SHP77 (cell line): ENCODE results near the gene TLN1.

Source experiments
- DNase-seq, 2 experiments: peaks; one replicate each; lab custom pipeline; 2025; lab: John Stamatoyannopoulos, UW

The TLN1 gene

GRCh38 chr9:35664531-35665470 is 67.2 kb downstream of the TLN1 start, which contains the start of gene ARHGEF39:
Gene ARHGEF39, minus strand, starts transcription at chr9:35665195. Its CDS starts 26 bp downstream, at chr9:35665169.
- DNase-seq: peak; percentile 61 to 79

- no peak for DNase-seq
Measured at GRCh38 chr9:35662437-35662836, 69.6 kb downstream of the TLN1 start.

DNA sequence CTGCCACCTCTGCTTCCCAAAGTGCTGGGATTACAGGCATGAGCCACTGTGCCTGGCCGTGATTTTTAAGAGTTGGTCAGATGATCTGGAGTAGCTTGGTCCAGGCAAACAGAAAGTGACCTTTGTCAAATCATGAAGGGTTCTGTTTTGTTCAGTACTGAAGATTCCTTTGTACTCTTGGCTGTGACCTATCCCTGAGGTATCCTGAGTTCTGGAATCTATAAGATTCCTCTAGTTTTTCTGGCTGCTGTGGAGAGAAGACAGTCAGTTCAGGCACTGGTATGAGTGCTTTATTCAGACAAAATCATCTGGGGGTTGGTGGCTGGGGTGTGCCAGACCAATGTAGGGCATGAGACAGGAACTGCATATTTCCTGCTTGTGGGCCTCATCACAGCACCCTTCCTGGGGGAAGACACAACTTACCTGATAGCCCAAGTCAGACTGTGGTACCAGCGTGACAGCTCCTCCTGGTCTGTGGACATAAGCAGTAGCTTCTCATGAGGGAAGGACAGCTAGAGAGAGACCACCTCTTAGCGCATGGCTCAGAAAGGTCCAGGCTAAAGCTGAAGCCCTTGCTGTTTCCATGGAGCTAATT is 70.1 kb downstream of the TLN1 start:
- no peak for DNase-seq

GRCh38 chr9:35660966-35661415 is 71.0 kb downstream of the TLN1 start:
- no peak for DNase-seq

GRCh38 chr9:35659340-35659739 is 72.7 kb downstream of the TLN1 start:
- DNase-seq: no peak

DNA sequence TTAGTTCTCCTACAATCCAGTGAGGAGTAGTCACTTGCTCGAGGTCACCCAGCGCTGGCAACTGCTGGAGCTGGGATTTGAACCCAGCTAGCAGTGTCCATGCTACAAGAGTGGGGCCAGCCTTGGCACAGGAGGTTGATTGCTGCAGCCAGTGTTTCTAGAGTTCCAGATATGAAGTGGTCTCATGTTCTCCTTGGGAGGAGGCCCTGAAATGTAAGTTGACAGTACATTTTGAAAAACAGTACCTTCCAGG is 73.1 kb downstream of the TLN1 start:
- DNase-seq: peak in 1 of 2 experiments; percentile 11

DNA sequence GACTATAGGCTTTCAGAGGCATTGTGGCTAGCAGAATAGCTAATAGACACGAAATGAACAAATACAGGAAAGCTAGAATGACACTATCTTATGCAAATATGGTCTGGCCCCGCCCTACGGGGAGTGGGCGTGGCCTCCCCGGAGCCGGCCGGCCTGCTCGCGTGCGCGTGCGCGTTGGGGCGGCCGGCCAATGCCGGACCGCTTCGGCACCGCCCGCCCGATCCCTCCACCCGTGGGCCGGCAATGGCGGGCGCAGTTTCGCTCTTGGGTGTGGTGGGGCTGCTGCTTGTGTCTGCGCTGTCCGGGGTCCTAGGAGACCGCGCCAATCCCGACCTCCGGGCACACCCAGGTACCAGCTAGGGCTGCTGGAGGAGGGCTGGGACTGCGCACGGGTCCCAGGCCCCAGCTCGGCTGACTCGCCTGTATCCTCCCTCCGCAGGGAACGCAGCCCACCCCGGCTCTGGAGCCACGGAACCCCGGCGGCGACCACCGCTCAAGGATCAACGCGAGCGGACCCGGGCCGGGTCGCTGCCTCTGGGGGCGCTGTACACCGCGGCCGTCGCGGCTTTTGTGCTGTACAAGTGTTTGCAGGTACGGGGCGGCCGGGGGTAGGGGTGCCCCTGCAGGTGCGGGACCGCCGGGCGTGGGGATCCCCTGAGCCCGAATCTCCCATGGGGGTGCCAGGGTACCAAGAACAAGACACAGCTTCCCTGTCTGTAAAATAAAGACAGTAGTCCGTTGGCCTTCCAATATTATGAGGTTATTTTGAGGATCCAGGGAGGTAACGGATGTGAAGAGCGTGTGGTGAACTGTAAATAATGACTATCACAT is 73.6 kb downstream of the TLN1 start, which contains the start of gene CCDC107:
Gene CCDC107 (plus strand): TSS at position 156 of the 831 bp plus-strand sequence. CDS start 88 bp downstream, at position 244.
- peak in 1 of 2 experiments; percentile 50 for DNase-seq

GRCh38 chr9:35657546-35658136 is 74.4 kb downstream of the TLN1 start, which contains the start of gene RMRP:
Gene RMRP, minus strand, starts transcription at chr9:35658019.
- DNase-seq: peak; percentile 87 to 93

DNA sequence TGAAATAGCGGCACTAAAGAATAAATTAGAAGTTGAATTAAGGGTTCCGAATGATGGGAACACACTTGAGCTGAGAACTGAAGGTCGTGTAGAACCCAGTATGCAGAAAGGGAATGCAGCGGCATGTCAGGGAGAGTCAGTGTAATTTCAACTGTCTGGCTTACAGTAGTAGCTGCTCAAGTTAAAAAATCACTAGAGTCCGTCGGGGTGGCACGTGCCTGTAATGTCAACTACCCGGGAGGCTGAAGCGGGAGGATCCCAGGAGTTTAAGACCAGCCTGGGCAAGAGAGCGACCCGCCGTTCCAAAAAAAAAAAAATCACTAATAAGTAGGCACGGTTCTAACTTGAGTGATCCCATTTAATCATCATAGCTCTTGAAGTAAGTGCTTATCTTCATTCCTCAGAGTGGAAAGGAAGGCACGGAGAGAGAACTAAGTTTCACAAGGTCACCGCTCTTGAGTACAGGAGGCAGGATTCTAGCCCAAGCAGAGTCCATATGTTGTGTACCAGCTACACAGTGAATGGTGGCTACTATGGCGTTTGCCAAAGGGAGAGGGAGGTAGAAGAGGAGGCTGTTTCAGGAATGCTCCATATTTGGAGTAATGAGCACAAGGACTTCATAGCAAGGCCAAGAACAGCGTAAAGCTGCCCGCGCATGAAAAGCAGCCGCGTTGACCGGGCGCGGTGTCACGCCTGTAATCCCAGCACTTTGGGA is 75.0 kb downstream of the TLN1 start:
- no peak for DNase-seq

DNA sequence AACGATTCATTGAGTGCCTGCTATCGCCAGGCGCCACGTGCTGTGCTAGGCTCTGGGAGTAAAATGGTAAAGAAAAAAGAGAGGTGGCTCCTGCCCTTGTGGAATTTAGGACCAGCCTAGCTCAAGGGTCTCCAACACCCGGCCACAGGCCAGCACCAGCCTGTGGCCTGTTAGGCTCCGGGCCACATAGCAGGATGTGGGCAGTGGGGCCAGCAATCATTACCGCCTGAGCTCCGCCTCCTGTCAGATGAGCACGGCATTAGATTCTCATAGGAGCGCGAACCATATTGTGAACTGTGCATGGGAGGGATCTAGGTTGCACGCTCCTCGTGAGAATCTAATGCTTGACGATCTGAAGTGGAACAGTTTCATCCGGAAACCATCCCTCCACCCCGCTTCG is 75.6 kb downstream of the TLN1 start:
- DNase-seq: no peak

DNA sequence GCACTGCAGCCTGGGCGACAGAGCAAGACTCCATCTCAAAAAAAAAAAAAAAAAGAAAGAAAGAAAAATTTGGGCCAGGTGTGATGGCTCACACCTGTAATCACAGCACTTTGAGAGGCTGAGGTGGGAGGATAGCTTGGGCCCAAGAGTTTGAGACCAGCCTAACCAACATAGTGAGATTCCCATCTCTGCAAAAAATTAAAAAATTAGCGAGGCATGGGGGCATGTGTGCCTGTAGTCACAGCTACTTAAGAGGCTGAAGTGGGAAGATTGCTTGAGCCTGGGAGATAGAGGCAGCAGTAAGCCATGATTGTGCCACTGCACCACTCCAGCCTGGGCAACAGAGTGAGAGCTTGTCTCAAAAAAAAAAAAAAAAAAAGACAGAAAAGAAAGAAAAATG is 78.4 kb downstream of the TLN1 start:
- DNase-seq: no peak

DNA sequence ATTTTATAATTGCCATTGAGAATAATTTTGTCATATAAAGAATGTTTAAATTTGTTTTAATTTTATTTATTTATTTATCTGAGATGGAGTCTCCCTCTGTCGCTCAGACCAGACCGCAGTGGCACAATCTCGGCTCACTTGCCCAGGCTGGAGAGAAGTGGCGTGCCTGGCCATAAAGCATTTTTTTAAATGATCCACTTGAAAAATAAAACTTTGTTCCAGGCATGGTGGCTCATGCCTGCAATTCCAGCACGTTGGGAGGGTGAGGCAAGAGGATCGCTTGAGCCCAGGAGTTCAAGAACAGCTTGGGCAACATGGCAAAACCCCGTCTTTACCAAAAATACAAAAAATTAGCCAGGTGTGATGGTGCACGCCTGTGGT is 79.2 kb downstream of the TLN1 start:
- no peak for DNase-seq

GRCh38 chr9:35651956-35652828 is 79.8 kb downstream of the TLN1 start:
- DNase-seq: no peak

- DNase-seq: no peak
Measured at GRCh38 chr9:35650341-35651158, 81.4 kb downstream of the TLN1 start, which contains the start of gene SIT1. Gene SIT1, minus strand, starts transcription at chr9:35650931. Its CDS starts 78 bp downstream, at chr9:35650853.

GRCh38 chr9:35649431-35650340 is 82.3 kb downstream of the TLN1 start:
- DNase-seq: no peak
